HEK293T (cell line): Measurements from ENCODE around the gene MDH1.

Source experiments
- ARNT ChIP-seq: fragments of 450-650 bp; IDR thresholded peaks from 2 replicates; pipeline ENCODE4 v1.6.1; 2017; ENCODE audit warnings: mild to moderate bottlenecking
- BHLHE40 ChIP-seq: fragments of 450-650 bp; IDR thresholded peaks from 2 replicates; pipeline ENCODE4 v1.6.1; 2016; ENCODE audit warnings: mild to moderate bottlenecking, moderate library complexity, borderline replicate concordance
- ELF4 ChIP-seq: fragments of 450-650 bp; IDR thresholded peaks from 2 replicates; pipeline ENCODE4 v1.6.1; 2017; ENCODE audit warnings: antibody characterized with exemption
- FOXA1 ChIP-seq: fragments of 450-650 bp; IDR thresholded peaks from 2 replicates; pipeline ENCODE4 v1.6.1; 2016; ENCODE audit warnings: mild to moderate bottlenecking
- FOXK2 ChIP-seq: fragments of 450-650 bp; IDR thresholded peaks from 2 replicates; pipeline ENCODE4 v1.6.1; 2016; ENCODE audit warnings: mild to moderate bottlenecking
- HDGF ChIP-seq: fragments of 450-650 bp; IDR thresholded peaks from 2 replicates; pipeline ENCODE4 v1.6.1; 2017; ENCODE audit warnings: antibody characterized with exemption, borderline replicate concordance
- L3MBTL2 ChIP-seq: fragments of 450-650 bp; conservative IDR thresholded peaks from 2 replicates; pipeline ENCODE4 v1.6.1; 2016; ENCODE audit warnings: mild to moderate bottlenecking
- SP1 ChIP-seq: fragments of 450-650 bp; IDR thresholded peaks from 2 replicates; pipeline ENCODE4 v1.6.1; 2017
- SUZ12 ChIP-seq: fragments of 450-650 bp; IDR thresholded peaks from 2 replicates; pipeline ENCODE4 v1.6.1; 2016; ENCODE audit warnings: mild to moderate bottlenecking
- TARDBP ChIP-seq: fragments of 450-650 bp; IDR thresholded peaks from 2 replicates; pipeline ENCODE4 v1.6.1; 2016

DNA sequence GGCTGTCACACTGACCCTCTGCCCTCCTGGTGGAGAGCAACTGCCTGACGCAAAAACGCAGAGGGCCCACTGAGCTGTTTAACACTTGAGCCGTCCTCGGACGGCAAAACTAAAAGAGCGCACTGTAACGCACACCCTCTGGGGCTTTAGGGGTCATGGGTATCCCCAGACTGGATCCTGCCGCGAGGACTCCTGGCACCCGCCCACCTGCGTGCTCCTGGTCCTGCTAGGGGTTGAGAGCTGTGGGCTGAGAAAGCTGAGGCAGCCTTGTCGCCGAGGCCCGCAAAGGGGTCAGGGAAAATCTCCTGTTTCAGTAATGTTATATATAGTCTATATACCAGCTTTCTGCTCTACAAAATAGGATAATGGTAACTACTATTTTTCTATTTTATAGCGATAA is 39.1 kb downstream of the MDH1 start:
- no peak for TF ChIP-seq SP1
- TF ChIP-seq ELF4, result no peak
- no peak for TF ChIP-seq FOXA1
- no peak for TF ChIP-seq FOXK2
- no peak for TF ChIP-seq HDGF
- no peak for TF ChIP-seq BHLHE40
- no peak for TF ChIP-seq L3MBTL2
- no peak for TF ChIP-seq SUZ12
- TF ChIP-seq ARNT, result no peak
- TF ChIP-seq TARDBP, result no peak
